ENCODE data around the gene DNAH5. TPM values are rescaled to one million over a fixed set of nuclear protein-coding genes. Genes with fewer than 3 reads are reported as not detected.

The DNAH5 gene
- total RNA-seq, 1 experiment from 2014 or later = 8.0 TPM

- 0 out of 2 replicates have a peak, but pooled peaks cover 4% of the 10 kb centered on the region for H3K9me3 ChIP-seq (ENCODE audit: control insufficient read depth, insufficient read depth, low read depth, low read length)
- CTCF ChIA-PET = interaction anchor here (0.5 kb wide), 1 partner anchor 272 kb away, joined by 6 read pairs; no protein-coding TSS in a partner anchor
- ATAC-seq = no peak
- BruUV-seq (replicated peaks) = no TSS peak
- no peak overlapping the region for H3K4me3 ChIP-seq (ENCODE audit: low read depth in 2 of 2, low read length in 2 of 2)
- no peak for TF ChIP-seq TCF7L2 (IDR thresholded peaks at IDR 0.05; ENCODE audit: low read depth, low read length)
- no peak for TF ChIP-seq REST (IDR thresholded peaks at IDR 0.05; ENCODE audit: insufficient read depth in 1 of 2, low read depth in 2 of 2, low read length in 1 of 2)
- no peak for TF ChIP-seq POLR2AphosphoS5 (IDR thresholded peaks at IDR 0.05; ENCODE audit: low read depth, low read length)
- TF ChIP-seq SIN3A (IDR thresholded peaks at IDR 0.05; ENCODE audit: borderline replicate concordance, insufficient read depth, low read depth, low read length) = no peak
- TF ChIP-seq CTCF (IDR thresholded peaks at IDR 0.05) = no peak
- POLR2A ChIA-PET = no interaction called here
- no peaks in the 10 kb centered on the region for H3K36me3 ChIP-seq (ENCODE audit: control insufficient read depth, insufficient read depth, low read length)
- in situ Hi-C loops (cut with HindIII; ENCODE audit: low pct_unique_long_range_greater_than_20kb, low sequenced_read_pairs) (loop anchor here (25.0 kb wide), 1 partner anchor 137 kb away; no protein-coding TSS in a partner anchor), intact Hi-C loops (cut with micrococcal nuclease; ENCODE audit: unreplicated experiment) (no loop called here)
- H3K27ac ChIP-seq (ENCODE audit: low read length) = no peak overlapping the region
- no peaks in the 10 kb centered on the region for H3K27me3 ChIP-seq (ENCODE audit: control insufficient read depth, insufficient read depth, low read length)
- DNase-seq (ENCODE audit: low read depth, low spot score) = no peak
- peaks cover 10% of the 10 kb centered on the region for H3K4me1 ChIP-seq (ENCODE audit: control insufficient read depth, insufficient read depth, low read length)
Measured at GRCh38 chr5:13975246-13975645, 30.8 kb upstream of the DNAH5 start.

GRCh38 chr5:13973724-13974123 is 29.2 kb upstream of the DNAH5 start:
- POLR2A ChIA-PET = no interaction called here
- no peaks in the 10 kb centered on the region for H3K36me3 ChIP-seq (ENCODE audit: control insufficient read depth, insufficient read depth, low read length)
- intact Hi-C loops (cut with micrococcal nuclease; ENCODE audit: unreplicated experiment) (no loop called here), in situ Hi-C loops (cut with HindIII; ENCODE audit: low pct_unique_long_range_greater_than_20kb, low sequenced_read_pairs) (no loop called here)
- TF ChIP-seq SIN3A (IDR thresholded peaks at IDR 0.05; ENCODE audit: borderline replicate concordance, insufficient read depth, low read depth, low read length) = no peak
- TF ChIP-seq CTCF (IDR thresholded peaks at IDR 0.05) = no peak
- no peak for TF ChIP-seq TCF7L2 (IDR thresholded peaks at IDR 0.05; ENCODE audit: low read depth, low read length)
- TF ChIP-seq REST (IDR thresholded peaks at IDR 0.05; ENCODE audit: insufficient read depth in 1 of 2, low read depth in 2 of 2, low read length in 1 of 2) = no peak
- BruUV-seq (replicated peaks) = no TSS peak
- H3K4me3 ChIP-seq (ENCODE audit: low read depth in 2 of 2, low read length in 2 of 2) = no peak overlapping the region
- CTCF ChIA-PET = no interaction called here
- no peak overlapping the region for H3K27ac ChIP-seq (ENCODE audit: low read length)
- DNase-seq (ENCODE audit: low read depth, low spot score) = no peak
- 0 out of 2 replicates have a peak, but pooled peaks cover 4% of the 10 kb centered on the region for H3K9me3 ChIP-seq (ENCODE audit: control insufficient read depth, insufficient read depth, low read depth, low read length)
- ATAC-seq = no peak
- H3K27me3 ChIP-seq (ENCODE audit: control insufficient read depth, insufficient read depth, low read length) = no peaks in the 10 kb centered on the region
- H3K4me1 ChIP-seq (ENCODE audit: control insufficient read depth, insufficient read depth, low read length) = peaks cover 10% of the 10 kb centered on the region
